ENCODE measurements around the gene EEF1AKMT4. TPM values are rescaled to one million over a fixed set of nuclear protein-coding genes. Genes with fewer than 3 reads are reported as not detected.

The EEF1AKMT4 gene
- polyA plus RNA-seq, 2 of the 4 experiments (the other 2 are of a cell fraction) = 9.8 to 12.7 TPM

DNA sequence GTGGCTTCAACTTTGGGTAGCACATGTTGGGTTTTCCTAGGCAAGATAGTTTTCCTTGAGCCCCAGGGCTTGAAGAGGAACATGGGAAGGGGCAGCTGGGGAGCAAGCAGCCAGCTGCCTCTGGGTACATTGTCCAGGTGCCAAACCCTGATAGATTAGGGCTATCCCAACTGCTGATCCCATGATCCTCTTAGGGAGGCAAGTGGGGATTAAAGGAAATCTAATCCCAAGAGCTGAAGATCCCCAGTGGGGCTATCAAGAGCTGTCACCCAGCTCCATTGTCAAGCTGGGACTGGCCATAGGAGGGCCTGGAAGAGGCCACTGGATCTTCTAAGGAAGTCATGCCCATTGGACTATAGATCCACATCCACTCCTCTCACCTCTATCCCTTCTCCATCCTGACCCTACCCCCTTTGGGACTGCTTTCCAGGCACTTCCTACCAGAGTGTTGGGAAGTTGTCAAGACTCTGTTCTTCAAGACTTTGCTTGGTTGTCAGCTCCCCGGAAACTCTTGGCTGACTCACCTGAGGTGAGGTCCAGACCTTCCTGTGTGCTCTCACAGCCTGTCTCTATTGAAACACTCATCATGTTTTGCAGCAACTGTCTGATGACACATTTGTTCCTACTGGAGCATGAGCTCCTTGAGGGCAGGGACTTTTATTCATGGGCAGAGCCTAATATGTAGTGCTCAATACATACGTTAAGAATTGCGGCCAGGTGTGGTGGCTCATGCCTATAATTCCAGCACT is 6.0 kb downstream of the EEF1AKMT4 start:
- no peak for FAIRE-seq
- CTCF ChIA-PET = interaction anchor here (0.6 to 2.6 kb wide), 4 partner anchors 27 to 238 kb away, joined by 3 to 7 read pairs (median 3); partner anchors contain the start of gene ABCC5
- H3K4me3 ChIP-seq = no peak overlapping the region
- no peak for ATAC-seq
- no peak overlapping the region for H3K27ac ChIP-seq
- no peak for DNase-seq (ENCODE audit: low read depth in 1 of 2, low spot score in 1 of 2)
- POLR2A ChIA-PET = no interaction called here
- no peak overlapping the region for H3K4me2 ChIP-seq
- WGBS (ENCODE audit: missing lambda C conversion rate) = 89% methylated on average over 3 of the region's 3 CpGs
- no peaks in the 10 kb centered on the region for H3K9me3 ChIP-seq
- TF ChIP-seq, protein P1, sequence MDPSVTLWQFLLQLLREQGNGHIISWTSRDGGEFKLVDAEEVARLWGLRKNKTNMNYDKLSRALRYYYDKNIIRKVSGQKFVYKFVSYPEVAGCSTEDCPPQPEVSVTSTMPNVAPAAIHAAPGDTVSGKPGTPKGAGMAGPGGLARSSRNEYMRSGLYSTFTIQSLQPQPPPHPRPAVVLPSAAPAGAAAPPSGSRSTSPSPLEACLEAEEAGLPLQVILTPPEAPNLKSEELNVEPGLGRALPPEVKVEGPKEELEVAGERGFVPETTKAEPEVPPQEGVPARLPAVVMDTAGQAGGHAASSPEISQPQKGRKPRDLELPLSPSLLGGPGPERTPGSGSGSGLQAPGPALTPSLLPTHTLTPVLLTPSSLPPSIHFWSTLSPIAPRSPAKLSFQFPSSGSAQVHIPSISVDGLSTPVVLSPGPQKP (IDR thresholded peaks at IDR 0.05; ENCODE audit: low read depth, low read length) = no peak
- TF ChIP-seq MAFK (IDR thresholded peaks at IDR 0.05; ENCODE audit: partially characterized antibody) (no peak), TP53 (CRISPR knock-in tag; IDR thresholded peaks at IDR 0.05) (no peak), HOXB13 (CRISPR knock-in tag; IDR thresholded peaks at IDR 0.05; ENCODE audit: low read depth) (no peak), CBX8 (IDR thresholded peaks at IDR 0.05) (no peak), CTCF (IDR thresholded peaks at IDR 0.05) (no peak), RCOR1 (IDR thresholded peaks at IDR 0.05; ENCODE audit: low read depth, low read length) (no peak), NPAS2 (CRISPR knock-in tag; IDR thresholded peaks at IDR 0.05; ENCODE audit: borderline replicate concordance) (no peak), ZNF302 (CRISPR knock-in tag; IDR thresholded peaks at IDR 0.05) (no peak), ATOH8 (CRISPR knock-in tag; IDR thresholded peaks at IDR 0.05; ENCODE audit: low read depth) (no peak), RARB (CRISPR knock-in tag; IDR thresholded peaks at IDR 0.05) (no peak), HOXB5 (CRISPR knock-in tag; IDR thresholded peaks at IDR 0.05) (no peak), POLR2AphosphoS2 (conservative IDR thresholded peaks at IDR 0.05; ENCODE audit: low read length) (no peak)
- H3K4me1 ChIP-seq = peaks cover 7% of the 10 kb centered on the region; the same call in 2 of the 3 replicates

- DNase-seq (ENCODE audit: low read depth in 1 of 2, low spot score in 1 of 2) (no peak), FAIRE-seq (no peak), ATAC-seq (no peak)
- H3K4me2 ChIP-seq = no peak overlapping the region
- no peak overlapping the region for H3K4me3 ChIP-seq
- WGBS (ENCODE audit: missing lambda C conversion rate) = 86% methylated on average over 22 of the region's 23 CpGs
- ChIA-PET CTCF (interaction anchor here (0.6 to 2.6 kb wide), 4 partner anchors 27 to 32 kb away, joined by 3 to 7 read pairs (median 4); no protein-coding TSS in a partner anchor), POLR2A (no interaction called here)
- no peak for TF ChIP-seq RNF2 (IDR thresholded peaks at IDR 0.05; ENCODE audit: borderline replicate concordance, low read depth)
- no peak for TF ChIP-seq RAD21 (conservative IDR thresholded peaks at IDR 0.05 in 1 of 2, IDR thresholded peaks at IDR 0.05 in 1 of 2)
- TF ChIP-seq FOXS1 (CRISPR knock-in tag; IDR thresholded peaks at IDR 0.05) = no peak
- no peak for TF ChIP-seq FOSL2 (IDR thresholded peaks at IDR 0.05)
- no peak for TF ChIP-seq FOSL2 (CRISPR knock-in tag; IDR thresholded peaks at IDR 0.05)
- no peak for TF ChIP-seq ZSCAN20 (CRISPR knock-in tag; IDR thresholded peaks at IDR 0.05)
- no peak for TF ChIP-seq SREBF2 (IDR thresholded peaks at IDR 0.05)
- no peak for TF ChIP-seq ZC3H11A (IDR thresholded peaks at IDR 0.05)
- no peak for TF ChIP-seq HOXB13 (CRISPR knock-in tag; IDR thresholded peaks at IDR 0.05; ENCODE audit: low read depth)
- TF ChIP-seq MAX (IDR thresholded peaks at IDR 0.05) = no peak
- TF ChIP-seq CBX8 (IDR thresholded peaks at IDR 0.05) = no peak
- no peak for TF ChIP-seq JUNB (IDR thresholded peaks at IDR 0.05)
- TF ChIP-seq POLR2AphosphoS2 (conservative IDR thresholded peaks at IDR 0.05; ENCODE audit: low read length) = no peak
- TF ChIP-seq NR3C1 (IDR thresholded peaks at IDR 0.05) = no peak
- TF ChIP-seq KDM5A (IDR thresholded peaks at IDR 0.05) = no peak
- TF ChIP-seq TFCP2L1 (CRISPR knock-in tag; IDR thresholded peaks at IDR 0.05) = no peak
- TF ChIP-seq, protein P2, sequence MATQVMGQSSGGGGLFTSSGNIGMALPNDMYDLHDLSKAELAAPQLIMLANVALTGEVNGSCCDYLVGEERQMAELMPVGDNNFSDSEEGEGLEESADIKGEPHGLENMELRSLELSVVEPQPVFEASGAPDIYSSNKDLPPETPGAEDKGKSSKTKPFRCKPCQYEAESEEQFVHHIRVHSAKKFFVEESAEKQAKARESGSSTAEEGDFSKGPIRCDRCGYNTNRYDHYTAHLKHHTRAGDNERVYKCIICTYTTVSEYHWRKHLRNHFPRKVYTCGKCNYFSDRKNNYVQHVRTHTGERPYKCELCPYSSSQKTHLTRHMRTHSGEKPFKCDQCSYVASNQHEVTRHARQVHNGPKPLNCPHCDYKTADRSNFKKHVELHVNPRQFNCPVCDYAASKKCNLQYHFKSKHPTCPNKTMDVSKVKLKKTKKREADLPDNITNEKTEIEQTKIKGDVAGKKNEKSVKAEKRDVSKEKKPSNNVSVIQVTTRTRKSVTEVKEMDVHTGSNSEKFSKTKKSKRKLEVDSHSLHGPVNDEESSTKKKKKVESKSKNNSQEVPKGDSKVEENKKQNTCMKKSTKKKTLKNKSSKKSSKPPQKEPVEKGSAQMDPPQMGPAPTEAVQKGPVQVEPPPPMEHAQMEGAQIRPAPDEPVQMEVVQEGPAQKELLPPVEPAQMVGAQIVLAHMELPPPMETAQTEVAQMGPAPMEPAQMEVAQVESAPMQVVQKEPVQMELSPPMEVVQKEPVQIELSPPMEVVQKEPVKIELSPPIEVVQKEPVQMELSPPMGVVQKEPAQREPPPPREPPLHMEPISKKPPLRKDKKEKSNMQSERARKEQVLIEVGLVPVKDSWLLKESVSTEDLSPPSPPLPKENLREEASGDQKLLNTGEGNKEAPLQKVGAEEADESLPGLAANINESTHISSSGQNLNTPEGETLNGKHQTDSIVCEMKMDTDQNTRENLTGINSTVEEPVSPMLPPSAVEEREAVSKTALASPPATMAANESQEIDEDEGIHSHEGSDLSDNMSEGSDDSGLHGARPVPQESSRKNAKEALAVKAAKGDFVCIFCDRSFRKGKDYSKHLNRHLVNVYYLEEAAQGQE (IDR thresholded peaks at IDR 0.05) = no peak
- no peaks in the 10 kb centered on the region for H3K9me3 ChIP-seq
- no peak overlapping the region for H3K27ac ChIP-seq
- H3K4me1 ChIP-seq = peaks cover 11% of the 10 kb centered on the region; the same call in 1 of the 3 replicates
Observed at GRCh38 chr3:184257083-184257915, 7.8 kb downstream of the EEF1AKMT4 start.
